Fibroblast of skin of left biceps (primary cell): Measurements from ENCODE around the gene COL24A1.
A peak's percentile ranks its signal among the peaks of the same experiment; 100 is the strongest.
"Not testable (repeated sequence)": the region's sequence is repeated elsewhere in the genome, so short reads cannot be mapped to it uniquely, and the experiment has no call there.

Experiments
- DNase-seq, 2 experiments: peaks; one replicate each; pipeline ENCODE4 v3.0.0-alpha.2; 2013; ENCODE audit warnings: low read depth in 2 of 2

The COL24A1 gene

DNA sequence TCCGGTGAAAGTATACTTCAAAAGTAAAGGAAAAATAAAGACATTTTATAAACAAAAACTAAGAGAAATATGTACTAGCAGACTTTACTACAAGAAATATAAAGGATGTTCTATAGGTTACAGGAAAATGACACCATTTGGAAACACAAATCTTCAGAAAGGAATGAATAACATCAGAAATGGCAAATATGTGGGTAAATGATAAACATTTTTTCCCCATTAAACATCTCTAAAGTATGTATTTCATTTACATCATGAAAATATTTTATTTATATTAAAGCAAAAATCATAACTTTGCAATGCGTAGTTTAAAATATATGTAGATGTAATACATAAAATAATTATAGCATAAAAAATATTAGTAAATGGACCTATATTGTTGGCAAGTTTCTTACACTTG lies 264.2 kb downstream of the COL24A1 start:
- DNase-seq: no peak

DNA sequence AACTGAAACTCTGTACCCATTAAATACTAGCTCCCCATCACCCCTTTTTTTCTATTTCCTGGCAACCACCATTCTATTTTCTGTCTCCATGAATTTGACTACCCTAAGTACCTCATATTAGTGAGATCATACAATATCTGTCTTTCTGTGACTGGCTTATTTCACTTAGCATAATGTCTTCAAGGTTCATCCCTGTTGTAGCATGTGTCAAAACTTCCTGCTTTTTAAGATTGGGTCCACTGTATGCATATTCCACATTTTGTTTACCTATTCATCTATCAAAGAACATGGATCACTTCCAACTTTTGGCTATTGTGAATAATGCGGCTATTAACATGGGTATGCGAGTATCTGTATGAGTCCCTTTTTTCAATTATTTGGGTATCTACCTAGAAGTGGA lies 266.7 kb downstream of the COL24A1 start:
- DNase-seq: no peak

DNA sequence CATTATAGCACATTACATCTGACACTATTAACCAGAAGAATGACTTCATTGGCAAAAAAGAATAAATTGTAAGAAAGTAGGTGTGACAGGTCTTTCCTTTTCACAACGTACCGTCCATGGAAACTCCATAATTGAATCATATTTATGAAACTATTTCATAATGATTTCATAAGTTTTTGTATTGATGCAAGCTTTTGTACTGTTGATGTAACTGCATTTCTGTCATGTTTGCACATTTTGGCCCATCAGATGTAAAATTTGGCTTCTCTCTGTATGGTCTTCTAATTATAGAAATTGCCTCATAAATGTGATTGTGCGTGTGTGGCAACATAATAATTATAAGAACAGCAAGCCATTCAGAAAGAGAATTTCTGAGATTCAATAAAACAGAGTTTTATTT lies 267.7 kb downstream of the COL24A1 start:
- no peak for DNase-seq

DNA sequence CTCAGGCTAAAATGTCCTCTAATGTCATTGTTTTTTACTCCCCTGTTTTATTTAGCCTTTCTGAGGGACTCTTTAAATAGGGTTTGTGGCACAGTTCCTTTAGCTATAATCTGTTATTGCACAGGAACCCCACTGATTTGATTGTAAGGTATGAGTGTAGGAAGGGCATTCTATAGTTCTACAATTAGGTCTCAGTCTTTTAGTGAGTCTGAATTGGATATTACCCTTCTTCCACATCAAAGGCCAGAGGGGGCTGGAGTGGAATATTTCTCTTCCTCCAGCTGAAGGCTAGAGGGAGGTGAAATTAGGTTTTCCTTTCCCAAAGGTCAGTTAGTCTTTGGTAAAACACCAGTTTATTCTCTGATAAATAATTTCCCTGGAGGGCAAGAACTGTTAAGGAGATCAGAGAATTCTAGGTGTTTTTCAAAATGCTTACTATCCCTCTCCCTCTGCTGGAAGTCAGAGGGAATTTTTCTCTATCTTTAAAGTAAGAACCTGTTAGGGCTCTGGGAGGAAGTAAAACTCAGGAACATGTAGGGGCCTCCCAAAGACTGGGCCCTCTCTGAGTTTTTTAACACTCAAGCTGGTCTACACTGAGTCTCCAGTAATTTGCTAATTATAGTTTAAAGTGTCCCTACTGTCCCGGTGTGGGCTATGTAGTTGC lies 272.1 kb downstream of the COL24A1 start:
- DNase-seq: no peak

DNA sequence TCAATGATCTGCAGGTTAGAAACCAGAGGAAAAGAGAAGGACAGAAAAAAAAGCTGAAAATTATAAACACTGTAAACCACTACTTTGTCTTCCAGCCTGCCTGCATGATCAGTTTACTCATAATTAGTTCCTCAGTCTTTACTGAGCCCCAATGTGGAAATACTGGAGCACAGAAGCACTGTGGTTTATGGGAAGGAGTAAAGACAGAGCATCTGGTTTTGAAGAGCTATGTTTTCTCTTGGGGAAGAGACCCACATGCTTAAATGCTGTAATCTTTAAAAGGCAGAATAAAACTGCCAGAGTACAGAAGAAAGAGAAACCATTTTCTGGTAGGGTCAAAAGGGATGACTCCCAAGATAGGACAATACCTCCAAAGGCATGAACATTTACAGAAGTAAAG lies 289.4 kb downstream of the COL24A1 start:
- no peak for DNase-seq

DNA sequence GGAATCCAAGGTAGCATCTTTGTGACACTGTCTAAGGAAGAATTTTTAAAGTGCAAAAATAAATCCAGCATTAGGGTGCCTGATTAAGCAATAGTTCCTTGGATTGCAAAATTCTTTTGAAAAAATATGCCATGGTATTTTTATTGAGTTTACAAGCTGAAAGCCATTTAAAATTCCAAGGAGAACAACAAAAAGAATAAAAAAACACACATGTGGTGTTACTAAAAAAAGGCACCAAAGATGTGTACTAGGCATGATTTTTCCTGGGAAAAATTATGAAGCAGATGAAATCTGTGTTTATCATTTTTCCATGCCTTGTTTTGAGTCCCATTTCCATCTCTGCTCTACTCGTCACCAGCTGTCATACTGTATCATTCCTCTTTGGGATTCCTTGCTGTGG lies 291.4 kb downstream of the COL24A1 start:
- peak; percentile 20 to 31 for DNase-seq

DNA sequence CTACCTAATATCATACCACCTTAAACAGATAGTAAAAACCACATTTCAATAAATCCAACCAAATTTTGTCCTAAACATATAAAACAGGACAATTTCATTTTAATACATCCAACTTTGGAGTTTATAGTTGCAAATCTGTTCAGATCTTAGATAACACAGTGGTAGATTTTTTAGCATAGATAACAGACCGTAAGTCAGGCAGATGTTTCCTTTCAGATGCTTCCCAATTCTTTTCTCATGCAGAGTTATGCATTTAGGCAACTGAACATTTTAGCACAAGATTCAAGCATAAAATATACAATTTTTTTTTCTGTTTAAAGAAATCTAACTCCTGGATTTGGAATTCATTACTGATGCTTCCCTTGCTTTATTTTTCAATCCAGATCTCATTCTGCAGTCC lies 291.8 kb downstream of the COL24A1 start:
- DNase-seq: no peak

DNA sequence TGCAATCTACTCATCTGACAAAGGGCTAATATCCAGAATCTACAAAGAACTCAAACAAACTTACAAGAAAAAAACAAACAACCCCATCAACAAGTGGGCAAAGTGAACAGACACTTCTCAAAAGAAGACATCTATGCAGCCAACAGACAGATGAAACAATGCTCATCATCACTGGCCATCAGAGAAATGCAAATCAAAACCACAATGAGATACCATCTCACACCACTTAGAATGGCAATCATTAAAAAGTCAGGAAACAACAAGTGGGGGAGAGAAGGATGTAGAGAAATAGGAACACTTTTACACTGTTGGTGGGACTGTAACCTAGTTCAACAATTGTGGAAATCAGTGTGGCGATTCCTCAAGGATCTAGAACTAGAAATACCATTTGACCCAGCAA lies 292.9 kb downstream of the COL24A1 start:
- not testable (repeated sequence) for DNase-seq

DNA sequence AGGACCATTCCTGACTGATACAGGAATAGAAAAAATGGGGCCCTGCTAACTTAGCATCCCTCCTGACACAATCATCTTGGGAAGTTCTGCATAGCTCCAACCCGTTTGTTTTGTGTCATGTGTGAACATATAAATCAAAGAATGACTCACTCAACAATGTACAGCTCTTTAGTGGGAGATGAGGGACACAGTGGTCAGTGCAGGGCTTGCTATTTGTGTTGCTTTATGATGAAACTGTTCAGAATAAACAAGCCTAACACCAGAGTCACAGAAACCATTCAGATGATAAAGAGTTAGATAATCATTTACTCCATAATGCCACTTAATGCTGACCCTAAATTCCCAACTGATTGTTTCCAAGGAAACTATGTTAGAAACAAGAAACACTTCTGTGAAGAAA lies 294.1 kb downstream of the COL24A1 start:
- no peak for DNase-seq

DNA sequence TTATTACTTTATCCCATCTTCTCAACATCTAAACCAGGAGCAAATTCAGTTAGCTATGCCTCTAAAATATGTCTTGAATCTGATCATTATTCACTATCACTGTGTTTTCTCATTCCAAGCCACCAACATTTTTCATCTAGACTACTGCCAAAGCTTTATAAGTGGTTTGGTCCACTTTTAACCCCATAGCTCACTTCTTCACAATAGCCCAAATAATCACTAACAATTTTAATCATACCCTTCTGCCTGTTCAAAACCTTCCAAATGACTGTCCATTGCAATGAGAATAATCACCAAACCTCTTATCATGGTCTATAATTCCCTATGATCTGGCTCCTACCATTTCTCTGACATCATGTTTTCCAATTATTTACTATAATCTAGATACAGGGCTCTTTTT lies 298.6 kb downstream of the COL24A1 start:
- peak; percentile 15 to 24 for DNase-seq

DNA sequence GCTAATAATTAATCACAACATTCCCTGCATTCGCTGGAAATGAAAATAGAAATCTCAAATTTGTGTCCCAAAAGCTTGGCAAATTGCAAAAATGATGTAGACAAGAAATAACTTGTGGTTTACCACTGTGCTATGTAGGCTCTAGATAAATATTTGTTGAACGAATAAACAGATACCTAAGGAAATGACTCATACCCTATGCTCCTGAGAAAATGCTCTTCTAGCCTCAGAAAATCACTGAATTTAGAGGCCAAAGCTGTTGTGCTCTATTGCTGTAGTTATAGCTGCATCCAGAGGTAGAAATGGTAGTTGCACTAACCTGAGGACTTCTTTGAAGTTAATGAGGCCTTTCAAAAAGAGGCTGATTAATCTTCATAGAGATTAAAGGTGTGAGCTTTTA lies 306.3 kb downstream of the COL24A1 start:
- peak; percentile 82 for DNase-seq

DNA sequence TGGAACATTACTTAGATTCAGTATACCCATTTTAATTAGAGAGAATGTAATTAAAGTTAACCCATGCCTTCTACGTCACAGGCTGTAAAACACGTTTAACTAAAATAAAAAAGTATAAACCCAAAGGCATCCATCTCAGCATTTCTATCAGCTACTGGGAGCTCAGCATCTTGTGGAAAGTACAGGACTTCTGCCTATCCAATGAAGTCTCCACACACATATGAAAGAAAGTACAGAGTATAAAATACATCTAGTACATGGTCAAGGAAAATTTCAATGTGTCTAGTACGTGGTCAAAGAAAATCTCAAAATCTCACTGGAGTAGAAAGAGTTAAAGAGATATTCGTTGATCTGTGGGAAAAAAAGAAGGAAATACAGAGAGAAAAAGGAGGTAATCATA lies 306.9 kb downstream of the COL24A1 start:
- DNase-seq: no peak

DNA sequence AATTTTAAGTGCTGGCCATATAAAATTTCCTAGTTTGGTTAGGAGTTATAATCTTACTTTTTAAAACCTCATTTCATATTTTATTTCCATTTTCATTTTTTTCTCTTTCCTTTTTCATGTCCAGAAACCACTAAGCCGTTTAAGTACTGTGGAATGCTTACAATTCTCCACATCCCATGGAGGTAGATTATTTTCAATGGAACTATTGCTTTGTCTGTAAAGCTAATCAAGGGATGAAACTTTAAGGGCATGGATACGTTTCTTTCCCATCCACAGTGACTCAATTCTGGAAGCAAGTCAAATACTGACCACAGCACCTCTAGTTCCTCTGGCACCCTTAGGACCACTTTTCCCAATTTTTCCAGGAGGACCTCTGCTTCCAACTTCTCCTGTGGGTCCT lies 309.2 kb downstream of the COL24A1 start:
- DNase-seq: no peak

DNA sequence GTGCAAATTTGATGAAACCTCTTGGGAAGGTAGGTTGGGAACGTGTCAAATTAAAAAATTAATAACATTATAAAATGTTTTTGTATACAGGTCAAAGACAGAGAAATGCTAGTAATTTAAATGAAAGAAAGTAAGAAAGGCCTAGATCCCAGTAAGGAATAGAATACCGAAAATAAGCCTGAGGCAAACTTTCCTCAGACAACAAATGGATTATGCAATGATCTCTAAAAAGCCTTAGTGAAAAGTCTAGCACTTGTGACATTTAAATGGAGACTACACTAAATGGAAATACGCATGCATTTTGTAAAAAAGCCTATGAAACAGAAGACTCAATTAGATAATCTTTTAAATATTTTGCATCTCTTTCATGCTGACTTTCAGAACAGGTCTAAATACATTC lies 309.9 kb downstream of the COL24A1 start:
- DNase-seq: no peak

DNA sequence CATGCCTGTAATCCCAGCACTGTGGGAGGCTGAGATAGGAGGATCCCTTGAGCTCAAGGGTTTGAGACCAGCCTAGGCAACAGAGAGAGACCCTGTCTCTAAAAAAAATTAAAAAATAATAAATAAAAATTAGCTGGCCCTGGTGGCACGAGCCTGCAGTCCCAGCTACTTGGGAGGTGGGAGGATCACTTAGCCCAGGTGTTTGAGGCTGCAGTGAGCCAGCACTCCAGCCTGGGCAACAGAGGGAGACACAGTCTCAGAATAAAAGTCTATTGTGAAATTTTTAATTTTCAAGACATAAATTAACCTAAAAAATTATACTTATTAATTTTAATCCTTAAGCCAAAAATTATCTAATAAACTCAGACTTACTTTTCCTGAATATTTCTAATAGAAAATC lies 317.1 kb downstream of the COL24A1 start:
- no peak for DNase-seq

DNA sequence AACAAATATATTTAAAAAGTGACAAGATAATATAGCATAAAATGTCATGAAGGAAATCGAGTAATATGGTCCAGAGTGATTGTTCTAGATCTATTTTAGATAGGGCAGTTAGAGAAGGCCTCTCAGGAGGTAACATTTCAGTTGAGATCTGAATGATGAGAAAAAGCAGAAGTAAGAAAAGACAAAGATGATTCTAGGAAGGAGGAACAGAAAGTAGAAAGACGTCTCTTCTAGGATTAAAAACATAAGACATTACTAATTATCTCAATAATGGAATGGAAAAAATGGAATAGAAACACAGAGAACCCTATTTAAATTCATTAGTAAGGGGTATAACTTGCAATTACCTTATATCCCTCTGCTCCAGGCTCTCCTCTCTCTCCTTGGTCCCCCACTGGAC lies 318.3 kb downstream of the COL24A1 start:
- no peak for DNase-seq

DNA sequence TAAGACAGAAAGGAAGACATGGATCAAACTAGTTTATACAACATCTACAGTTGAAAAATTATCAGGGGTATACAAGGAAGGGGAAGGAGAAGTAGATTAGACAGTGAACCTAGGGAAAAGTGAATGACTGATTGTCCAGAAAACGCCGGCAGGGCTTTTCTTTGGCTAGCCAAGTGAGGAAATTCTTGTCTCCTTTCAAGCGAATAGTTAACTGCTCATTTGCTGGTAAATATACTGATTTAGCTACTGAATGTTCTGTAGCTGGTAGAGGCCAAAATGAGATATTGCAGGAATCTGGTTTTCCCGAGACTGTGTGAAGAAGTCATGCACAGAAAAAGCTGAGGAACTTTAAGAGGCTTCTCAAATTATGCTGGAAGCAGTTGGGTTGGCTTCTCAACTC lies 319.8 kb downstream of the COL24A1 start:
- DNase-seq: no peak

DNA sequence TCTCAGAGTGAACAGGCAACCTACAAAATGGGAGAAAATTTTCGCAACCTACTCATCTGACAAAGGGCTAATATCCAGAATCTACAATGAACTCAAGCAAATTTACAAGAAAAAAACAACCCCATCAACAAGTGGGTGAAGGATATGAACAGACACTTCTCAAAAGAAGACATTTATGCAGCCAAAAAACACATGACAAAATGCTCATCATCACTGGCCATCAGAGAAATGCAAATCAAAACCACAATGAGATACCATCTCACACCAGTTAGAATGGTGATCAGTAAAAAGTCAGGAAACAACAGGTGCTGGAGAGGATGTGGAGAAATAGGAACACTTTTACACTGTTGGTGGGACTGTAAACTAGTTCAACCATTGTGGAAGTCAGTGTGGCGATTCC lies 323.4 kb downstream of the COL24A1 start:
- DNase-seq: not testable (repeated sequence)

DNA sequence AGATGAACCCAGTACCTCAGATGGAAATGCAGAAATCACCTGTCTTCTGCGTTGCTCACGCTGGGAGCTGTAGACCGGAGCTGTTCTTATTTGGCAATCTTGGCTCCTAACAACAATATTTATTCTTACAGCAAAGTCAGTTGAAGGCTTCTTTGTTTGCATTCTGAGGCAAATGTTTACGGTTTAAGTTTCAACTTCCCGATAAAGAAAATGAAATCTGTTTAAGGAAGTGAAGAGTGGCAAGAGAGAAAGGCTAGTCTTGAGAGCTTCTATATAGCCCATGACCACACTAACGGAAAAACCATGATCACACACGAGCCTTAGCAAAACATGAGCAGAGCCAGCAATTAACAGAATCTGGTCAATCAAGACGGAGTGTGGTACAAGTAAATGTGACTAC lies 325.7 kb downstream of the COL24A1 start:
- DNase-seq: no peak

DNA sequence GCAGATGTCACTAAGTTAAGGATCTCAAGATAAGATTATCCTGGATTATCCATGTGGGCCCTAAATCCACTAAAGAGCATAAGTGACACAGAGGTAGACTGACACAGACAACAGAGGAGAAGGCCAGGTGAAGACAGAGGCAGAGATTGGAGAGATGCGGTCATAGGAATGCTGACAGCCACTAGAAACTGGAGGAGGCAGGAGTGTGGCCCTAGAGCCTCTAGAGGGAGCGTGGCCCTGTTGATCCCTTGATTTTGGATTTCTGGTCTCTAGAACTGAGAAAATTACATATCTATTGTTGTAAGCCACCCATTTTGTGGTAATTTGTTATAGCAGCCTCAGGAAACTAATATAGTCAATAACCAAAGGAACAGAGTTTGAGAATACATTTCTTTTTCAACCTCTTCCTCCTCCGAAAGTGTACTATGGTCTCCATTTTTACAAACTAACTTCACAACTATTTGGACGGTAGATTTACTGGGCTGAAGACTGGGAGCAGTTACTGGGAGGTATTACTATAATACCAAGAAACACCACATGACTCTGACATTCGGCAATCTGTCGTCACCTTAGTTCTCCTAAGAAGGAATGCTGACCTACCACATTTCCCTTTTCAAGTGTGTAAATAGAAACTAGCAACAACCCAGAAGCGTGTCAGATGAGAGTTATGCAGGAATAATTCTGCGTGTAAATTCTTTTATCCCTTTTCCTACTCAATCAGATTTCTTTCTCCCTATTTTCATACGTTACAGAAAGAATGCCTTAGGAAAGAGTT lies 332.3 kb downstream of the COL24A1 start:
- no peak for DNase-seq

DNA sequence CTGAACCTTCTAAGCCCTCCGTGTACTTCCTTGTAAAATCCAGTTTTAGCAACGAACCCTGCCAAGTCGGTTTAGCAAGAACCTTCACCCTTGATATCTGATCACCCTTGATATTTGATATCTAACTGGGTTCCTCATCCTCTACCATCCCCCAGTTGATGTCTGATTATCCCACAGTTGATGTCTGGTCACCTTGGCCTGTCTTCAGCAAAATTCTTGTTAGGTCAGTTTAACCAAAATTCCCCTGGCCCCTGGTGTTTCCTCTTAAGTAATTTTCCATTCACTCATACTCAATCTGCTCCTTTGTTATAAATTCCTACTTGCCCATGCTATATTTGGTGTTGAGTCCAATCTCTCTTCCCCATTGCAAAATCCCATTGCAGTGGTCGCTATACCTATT lies 333.9 kb downstream of the COL24A1 start:
- DNase-seq: no peak

DNA sequence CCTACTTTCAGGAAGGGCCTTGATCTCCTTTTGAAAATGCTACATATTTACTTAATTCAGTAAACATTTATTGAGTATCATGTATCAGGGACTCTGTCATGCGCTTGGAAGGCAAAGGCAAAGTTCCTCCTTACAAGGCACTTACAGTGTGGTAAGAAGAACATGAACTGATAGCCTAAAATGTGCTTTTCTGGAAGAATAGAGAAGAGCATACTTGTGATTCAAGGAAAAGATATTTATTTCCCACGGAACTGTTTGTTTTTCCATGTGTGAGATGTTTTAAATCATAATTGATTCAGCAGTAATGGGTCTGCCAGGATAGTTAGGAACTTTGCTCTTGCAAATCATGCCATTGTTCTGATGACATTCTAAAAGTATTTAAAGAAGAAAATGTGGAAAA lies 338.2 kb downstream of the COL24A1 start:
- DNase-seq: peak; percentile 19 to 34

DNA sequence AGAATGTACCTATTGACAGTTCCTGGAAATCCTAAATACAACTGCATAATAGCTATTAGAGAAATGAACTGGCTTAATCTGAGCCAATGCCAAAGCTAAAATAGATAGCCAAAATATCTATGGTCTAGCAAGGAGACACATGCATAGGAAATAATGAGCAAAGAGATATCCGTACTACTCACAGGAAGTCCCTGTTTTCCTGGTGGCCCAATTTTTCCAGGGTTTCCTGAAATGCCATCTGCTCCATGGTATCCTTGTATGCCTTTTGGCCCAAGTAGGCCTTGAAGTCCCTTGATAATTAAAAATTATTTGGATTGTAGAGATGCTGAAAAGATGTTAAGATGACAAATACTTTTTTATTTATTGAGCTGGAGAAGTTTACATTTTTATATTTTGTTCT lies 340.0 kb downstream of the COL24A1 start:
- no peak for DNase-seq

DNA sequence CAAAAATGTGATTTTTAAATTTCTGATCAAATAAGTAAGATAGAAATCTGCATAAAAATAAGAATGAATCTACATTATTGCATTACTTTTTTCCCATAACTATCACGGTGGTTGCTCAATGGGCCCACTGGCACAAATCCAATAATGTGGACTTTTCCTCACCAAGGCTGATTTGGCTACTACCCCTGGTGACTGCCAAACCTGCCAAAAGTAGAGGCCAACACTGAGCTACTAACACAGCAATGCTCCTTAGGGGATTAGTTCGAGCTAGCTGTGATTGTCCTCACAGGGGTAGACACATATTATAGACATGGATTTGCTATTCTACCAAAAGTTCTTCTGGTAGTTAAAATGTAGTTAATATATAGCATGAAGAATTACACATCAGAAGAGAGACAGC lies 340.7 kb downstream of the COL24A1 start:
- DNase-seq: no peak
